Stimulated activated memory B cell treated with anti-CD40 and anti-IgM and Interleukin-4, amounts not matched to agents 10 μg/mL and 1 μg/mL and 100 μg/mL, for 72 hours (primary cell): ENCODE results near the gene CUL4A.

Experiments used
- ATAC-seq: fragments of 150-1000 bp; cut with Tn5 transposase; 2 replicates; pipeline ENCODE4 v1.10.0; 2021
- H3K27ac Mint-ChIP-seq: one replicate; pipeline ENCODE4 v1.8.0; 2022; ENCODE audit warnings: mild to moderate bottlenecking, mixed read lengths
- H3K27me3 Mint-ChIP-seq: one replicate; pipeline ENCODE4 v1.8.0; 2022; ENCODE audit warnings: mixed read lengths
- H3K36me3 Mint-ChIP-seq: one replicate; pipeline ENCODE4 v1.8.0; 2022; ENCODE audit warnings: mixed read lengths
- H3K4me1 Mint-ChIP-seq: one replicate; pipeline ENCODE4 v1.8.0; 2022; ENCODE audit warnings: mixed read lengths
- H3K4me3 Mint-ChIP-seq: one replicate; pipeline ENCODE4 v1.8.0; 2022; ENCODE audit warnings: mild to moderate bottlenecking, moderate library complexity, mixed read lengths
- H3K9me3 Mint-ChIP-seq: one replicate; pipeline ENCODE4 v1.8.0; 2022; ENCODE audit warnings: mixed read lengths

CUL4A gene

DNA sequence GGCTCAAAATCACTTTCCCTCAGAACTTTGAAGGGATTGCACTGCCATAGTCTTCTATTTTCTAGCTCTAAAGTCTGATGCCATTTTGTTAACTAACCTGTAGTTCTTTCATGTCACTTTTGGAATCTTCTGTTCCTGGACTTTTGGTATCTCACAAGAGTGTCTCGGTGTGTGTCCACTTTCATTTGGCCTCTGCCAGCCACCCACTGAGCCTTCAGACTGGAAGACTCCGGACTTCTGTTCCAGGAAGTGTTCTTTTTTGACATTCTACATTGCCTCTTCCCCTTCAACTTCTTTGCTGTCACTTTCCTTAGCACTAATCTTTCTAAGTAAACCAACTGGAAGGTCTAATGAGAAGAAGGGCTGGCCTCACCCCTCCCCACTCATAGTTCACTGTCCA is 62.6 kb downstream of the CUL4A start:
- Mint-ChIP-seq H3K36me3 (peaks cover 28% of the 10 kb centered on the region), H3K27ac (no peak overlapping the region), H3K4me1 (no peaks in the 10 kb centered on the region), H3K9me3 (no peaks in the 10 kb centered on the region), H3K27me3 (peaks cover 17% of the 10 kb centered on the region), H3K4me3 (no peak overlapping the region)
- no peak for ATAC-seq

DNA sequence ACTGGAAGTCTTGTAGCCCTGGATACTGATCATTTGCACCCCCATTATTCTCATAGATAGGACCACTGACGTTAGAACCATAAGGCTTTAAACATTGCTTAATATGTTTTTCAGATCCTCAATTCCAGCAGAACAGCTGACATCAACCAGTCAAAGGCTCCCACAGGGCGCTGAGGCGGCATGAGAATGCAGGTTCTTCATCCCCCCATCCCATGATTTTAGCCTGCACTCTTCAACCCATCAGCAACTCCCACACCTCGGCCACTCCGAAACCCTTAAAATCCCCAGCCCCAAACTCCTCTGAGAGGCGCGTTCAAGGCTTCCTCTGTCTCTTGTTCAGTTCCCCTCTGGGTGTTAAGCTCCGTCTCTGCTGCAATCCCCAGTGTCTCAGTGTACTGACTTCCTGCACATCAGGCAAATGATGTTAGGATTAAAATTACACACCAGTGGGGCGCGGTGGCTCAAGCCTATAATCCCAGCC is 63.3 kb downstream of the CUL4A start:
- H3K27ac Mint-ChIP-seq, result no peak overlapping the region
- H3K4me1 Mint-ChIP-seq, result no peaks in the 10 kb centered on the region
- ATAC-seq, result no peak
- H3K27me3 Mint-ChIP-seq, result peaks cover 22% of the 10 kb centered on the region
- H3K9me3 Mint-ChIP-seq, result no peaks in the 10 kb centered on the region
- peaks cover 22% of the 10 kb centered on the region for H3K36me3 Mint-ChIP-seq
- H3K4me3 Mint-ChIP-seq, result no peak overlapping the region

DNA sequence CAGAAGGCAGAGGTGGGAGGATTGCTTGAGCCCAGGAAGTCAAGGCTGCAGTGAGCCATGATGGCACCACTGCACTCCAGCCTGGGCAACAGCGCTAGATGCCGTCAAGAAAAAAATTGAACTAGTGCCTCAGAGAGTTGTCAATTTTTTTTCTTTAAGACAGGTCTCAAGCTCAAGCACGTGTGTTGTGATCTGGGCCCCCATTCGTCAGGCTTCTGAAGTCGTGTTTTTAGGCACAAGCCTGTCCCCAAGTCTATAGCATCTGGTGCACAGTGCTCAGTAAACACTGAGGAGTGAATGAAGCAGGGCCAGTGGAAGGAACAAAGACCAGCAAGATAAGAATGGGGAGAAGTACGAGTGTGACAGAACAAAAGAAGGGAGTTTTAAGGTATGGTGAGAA is 63.9 kb downstream of the CUL4A start:
- Mint-ChIP-seq H3K36me3 (peaks cover 17% of the 10 kb centered on the region), H3K9me3 (no peaks in the 10 kb centered on the region), H3K4me1 (no peaks in the 10 kb centered on the region), H3K27ac (no peak overlapping the region), H3K27me3 (peaks cover 25% of the 10 kb centered on the region), H3K4me3 (no peak overlapping the region)
- no peak for ATAC-seq

DNA sequence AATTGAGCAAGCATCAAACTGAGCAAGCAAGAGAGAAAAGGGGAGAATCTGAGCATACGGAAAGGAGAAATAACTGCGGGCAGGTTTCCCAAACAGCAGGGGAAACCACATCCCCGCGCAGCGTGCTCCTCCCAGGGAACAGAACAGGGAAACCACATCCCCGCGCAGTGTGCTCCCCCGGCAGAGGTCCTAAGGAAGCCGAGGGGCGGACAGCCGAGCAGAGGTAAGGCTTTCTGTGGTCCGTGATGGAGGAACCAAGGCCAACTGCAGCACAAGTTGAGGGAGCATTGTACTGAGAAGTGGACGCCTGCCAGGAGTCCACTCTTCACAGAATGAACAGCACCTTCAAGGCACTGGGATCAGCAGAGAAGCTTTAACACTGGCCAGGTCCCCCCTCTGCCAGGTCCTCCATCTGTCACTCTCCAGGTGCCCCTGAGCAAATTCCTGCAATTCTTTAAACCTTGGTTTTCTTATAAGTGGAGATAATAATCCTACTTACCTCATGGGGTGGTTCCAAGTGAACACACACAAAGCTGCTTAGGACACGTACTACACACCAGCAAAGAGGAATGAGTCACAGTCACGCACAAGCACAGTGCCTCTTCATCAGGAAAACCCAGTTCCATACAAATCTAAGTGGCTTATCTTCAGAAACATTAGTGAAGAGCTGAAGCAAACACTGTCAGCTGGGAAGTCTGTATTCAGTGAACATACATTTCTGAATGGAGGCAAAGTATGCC is 64.6 kb downstream of the CUL4A start:
- no peak overlapping the region for H3K4me3 Mint-ChIP-seq
- peaks cover 18% of the 10 kb centered on the region for H3K36me3 Mint-ChIP-seq
- no peaks in the 10 kb centered on the region for H3K4me1 Mint-ChIP-seq
- ATAC-seq, result no peak
- peak overlapping the region; percentile 2 for H3K27ac Mint-ChIP-seq
- peaks cover 32% of the 10 kb centered on the region for H3K27me3 Mint-ChIP-seq
- H3K9me3 Mint-ChIP-seq, result no peaks in the 10 kb centered on the region

DNA sequence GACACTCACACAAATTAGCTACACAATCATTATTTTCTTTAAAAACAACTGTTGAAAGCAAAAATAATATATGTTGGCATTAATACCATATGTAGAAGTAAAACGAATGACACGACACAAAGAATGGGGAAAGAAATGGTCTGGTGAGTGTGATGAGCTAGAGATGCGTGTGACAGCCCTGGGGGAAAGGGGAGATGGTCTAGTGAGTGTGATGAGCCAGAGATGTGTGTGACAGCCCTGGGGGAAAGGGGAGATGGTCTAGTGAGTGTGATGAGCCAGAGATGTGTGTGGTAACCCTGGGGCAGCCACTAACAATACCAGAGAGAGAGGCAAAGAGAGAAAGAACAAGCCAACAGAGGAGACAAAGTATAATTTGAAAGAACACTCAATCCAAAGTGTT is 65.3 kb downstream of the CUL4A start:
- no peak overlapping the region for H3K4me3 Mint-ChIP-seq
- no peak for ATAC-seq
- peaks cover 34% of the 10 kb centered on the region for H3K27me3 Mint-ChIP-seq
- no peaks in the 10 kb centered on the region for H3K9me3 Mint-ChIP-seq
- peak overlapping the region; percentile 2 for H3K27ac Mint-ChIP-seq
- H3K4me1 Mint-ChIP-seq, result no peaks in the 10 kb centered on the region
- H3K36me3 Mint-ChIP-seq, result peaks cover 18% of the 10 kb centered on the region

DNA sequence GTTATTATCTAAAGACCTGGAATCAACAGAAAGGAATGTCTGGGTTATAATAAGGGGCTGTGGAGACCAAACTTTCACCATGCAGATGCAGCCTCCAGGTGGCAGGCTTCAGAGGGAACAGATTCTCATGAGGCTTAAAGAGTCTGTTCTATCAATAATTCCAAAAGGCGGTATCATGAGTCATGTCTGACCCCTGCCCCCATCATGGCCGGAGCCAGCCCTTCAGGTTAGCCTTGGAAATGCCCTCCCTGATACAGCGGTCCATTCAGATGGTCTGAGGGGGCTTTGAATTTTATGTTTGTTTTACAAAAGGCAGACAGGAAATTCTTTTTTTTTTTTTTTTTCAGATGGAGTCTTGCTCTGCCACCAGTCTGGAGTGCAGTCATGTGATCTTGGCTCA is 66.0 kb downstream of the CUL4A start:
- H3K4me1 Mint-ChIP-seq, result no peaks in the 10 kb centered on the region
- no peaks in the 10 kb centered on the region for H3K9me3 Mint-ChIP-seq
- no peak overlapping the region for H3K4me3 Mint-ChIP-seq
- peaks cover 18% of the 10 kb centered on the region for H3K36me3 Mint-ChIP-seq
- H3K27ac Mint-ChIP-seq, result no peak overlapping the region
- peaks cover 34% of the 10 kb centered on the region for H3K27me3 Mint-ChIP-seq
- ATAC-seq, result peak; percentile 72

DNA sequence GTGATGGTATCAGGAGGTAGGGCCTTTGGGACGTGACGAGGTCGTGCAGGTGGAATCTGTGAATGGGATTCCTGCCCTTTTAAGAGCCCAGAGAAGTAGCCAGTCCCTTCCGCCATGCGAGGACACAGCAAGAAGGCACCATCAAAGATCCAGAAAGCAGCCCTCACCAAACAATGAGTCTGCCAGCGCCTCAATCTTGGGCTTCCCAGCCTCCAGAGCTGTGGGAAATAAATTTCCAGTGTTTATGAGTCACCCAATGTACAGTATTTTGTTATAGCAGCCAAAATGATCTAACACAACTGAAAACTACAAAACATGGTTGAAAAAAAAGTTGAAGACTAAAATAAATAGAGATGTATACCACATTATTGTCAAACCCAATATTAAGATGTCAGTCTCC is 70.7 kb downstream of the CUL4A start:
- ATAC-seq, result no peak
- Mint-ChIP-seq H3K36me3 (peaks cover 5% of the 10 kb centered on the region), H3K4me3 (no peak overlapping the region), H3K27me3 (peaks cover 37% of the 10 kb centered on the region), H3K4me1 (no peaks in the 10 kb centered on the region), H3K27ac (no peak overlapping the region), H3K9me3 (peaks cover 3% of the 10 kb centered on the region)

DNA sequence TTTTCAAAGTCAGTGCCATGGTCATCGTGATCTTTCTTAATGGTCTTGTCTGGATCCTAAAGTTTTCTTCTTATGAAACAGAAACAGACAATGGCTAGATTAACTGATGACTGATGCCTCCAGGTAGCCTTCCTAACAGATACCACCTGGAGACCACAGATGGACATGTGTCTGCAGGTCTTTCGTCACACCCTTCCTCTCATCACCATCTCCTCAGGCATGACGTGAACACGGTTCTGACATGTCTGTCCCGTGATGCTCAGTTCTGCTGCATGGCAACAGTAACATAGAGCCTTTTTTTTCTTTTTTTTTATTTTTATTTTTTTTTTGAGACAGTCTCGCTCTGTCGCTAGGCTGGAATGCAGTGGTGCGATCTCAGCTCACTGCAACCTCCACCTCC is 74.5 kb downstream of the CUL4A start:
- Mint-ChIP-seq H3K4me3 (no peak overlapping the region), H3K36me3 (no peaks in the 10 kb centered on the region), H3K9me3 (peaks cover 10% of the 10 kb centered on the region), H3K4me1 (no peaks in the 10 kb centered on the region), H3K27me3 (peaks cover 26% of the 10 kb centered on the region), H3K27ac (no peak overlapping the region)
- no peak for ATAC-seq

DNA sequence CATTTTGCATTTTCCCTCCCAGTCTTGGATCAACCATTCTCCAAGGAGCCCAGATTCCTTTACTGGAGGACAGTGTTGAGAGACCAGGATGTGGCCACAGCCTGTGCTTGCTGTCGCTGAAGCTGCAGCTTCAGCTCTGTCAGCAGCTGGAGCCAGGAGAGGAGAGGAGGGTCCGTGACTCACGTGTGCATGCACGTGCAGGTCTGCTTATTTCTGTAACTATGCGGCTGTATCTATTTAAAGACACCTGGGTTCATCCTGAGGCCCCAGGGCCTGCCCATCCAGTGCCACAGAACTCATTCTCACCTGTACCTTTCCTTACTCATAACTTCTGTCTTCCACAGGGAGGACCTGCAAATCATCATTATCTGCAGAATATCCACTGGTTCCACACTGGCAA is 79.5 kb downstream of the CUL4A start:
- Mint-ChIP-seq H3K27ac (no peak overlapping the region), H3K4me3 (no peak overlapping the region), H3K36me3 (no peaks in the 10 kb centered on the region), H3K27me3 (peaks cover 45% of the 10 kb centered on the region), H3K9me3 (peaks cover 7% of the 10 kb centered on the region), H3K4me1 (peaks cover 11% of the 10 kb centered on the region)
- ATAC-seq, result no peak

DNA sequence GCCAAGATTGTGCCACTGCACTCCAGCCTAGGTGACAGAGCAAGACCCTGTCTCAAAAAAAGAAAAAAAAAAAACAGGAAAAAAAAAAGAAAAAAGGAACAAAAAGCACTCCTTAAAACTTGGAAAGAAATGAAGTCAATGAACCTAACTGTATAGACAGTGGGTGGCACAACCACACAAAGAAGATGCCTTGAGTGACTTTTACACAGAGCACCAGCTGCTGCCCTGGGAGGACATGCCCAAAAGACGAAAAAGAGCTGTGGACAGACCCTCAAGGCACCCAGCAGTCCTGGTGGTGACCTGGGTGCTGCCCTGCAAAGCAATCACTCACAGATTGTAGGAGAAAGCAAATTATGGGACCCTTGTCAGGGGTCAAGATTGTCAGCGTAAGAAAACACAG is 81.7 kb downstream of the CUL4A start:
- no peak for ATAC-seq
- H3K4me3 Mint-ChIP-seq, result no peak overlapping the region
- no peak overlapping the region for H3K27ac Mint-ChIP-seq
- peaks cover 50% of the 10 kb centered on the region for H3K27me3 Mint-ChIP-seq
- peaks cover 11% of the 10 kb centered on the region for H3K4me1 Mint-ChIP-seq
- peaks cover 3% of the 10 kb centered on the region for H3K9me3 Mint-ChIP-seq
- no peaks in the 10 kb centered on the region for H3K36me3 Mint-ChIP-seq

DNA sequence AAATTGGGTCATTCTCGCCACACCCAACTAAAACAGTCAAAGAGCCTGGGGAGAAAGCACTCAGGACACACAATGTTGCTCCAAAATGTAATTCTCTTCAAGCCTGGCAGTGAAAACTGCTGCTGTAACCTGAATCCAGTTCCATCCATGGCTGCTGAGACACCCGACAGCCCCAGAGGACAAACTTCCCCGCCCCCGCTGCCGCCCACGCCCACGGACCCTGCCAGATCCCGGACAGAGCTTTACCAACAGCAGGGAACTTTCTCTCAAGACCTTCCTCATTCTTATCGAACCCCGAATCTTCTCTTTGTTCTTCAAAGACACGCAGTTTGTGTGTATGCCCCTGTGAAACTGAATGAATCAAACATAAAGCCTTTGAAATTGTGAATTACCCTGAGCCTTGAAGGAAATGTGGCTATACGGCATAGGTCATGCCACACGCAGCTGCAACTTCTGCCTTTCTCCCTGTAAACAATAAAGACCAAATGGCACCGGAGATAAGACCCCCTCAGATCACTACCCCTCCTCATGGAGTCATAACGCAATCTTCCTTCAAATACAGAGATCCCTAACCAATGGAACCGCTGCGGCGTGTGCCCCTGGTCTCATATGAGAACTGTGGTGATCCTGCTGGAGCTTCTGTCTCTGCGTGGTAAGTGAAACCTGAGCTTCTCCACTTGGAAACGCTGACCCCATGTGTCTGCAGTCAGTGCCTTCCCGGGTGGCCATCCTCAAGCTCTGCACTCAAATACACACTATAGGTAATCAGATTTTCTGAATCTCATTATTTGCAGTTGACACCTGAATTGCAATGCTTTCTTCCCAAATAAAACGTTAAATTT is 82.8 kb downstream of the CUL4A start:
- Mint-ChIP-seq H3K4me1 (peaks cover 18% of the 10 kb centered on the region), H3K4me3 (peak overlapping the region; percentile 26), H3K27me3 (peaks cover 45% of the 10 kb centered on the region), H3K9me3 (peaks cover 3% of the 10 kb centered on the region), H3K27ac (no peak overlapping the region), H3K36me3 (no peaks in the 10 kb centered on the region)
- no peak for ATAC-seq

DNA sequence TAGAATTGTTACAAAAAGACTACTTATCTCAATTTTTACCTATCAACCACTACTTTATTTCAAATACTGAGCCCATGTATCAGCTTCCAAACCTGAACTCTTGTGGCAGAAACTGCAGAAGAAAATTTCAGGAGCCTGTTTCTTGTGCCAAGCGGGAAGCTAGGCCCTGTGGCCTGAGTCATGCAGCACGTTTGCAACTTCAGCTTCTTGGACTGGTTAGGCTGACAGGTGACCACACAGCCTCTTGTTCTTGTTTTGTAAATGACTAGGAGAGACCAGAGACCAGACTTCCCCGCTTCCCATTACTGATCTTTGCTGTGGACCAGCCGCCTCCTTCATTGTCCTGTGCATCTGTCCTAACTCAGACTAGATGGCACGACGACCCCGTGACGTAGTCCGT is 84.3 kb downstream of the CUL4A start:
- Mint-ChIP-seq H3K27ac (no peak overlapping the region), H3K4me1 (peaks cover 30% of the 10 kb centered on the region), H3K27me3 (peaks cover 45% of the 10 kb centered on the region), H3K4me3 (no peak overlapping the region), H3K9me3 (no peaks in the 10 kb centered on the region), H3K36me3 (peaks cover 4% of the 10 kb centered on the region)
- ATAC-seq, result no peak

DNA sequence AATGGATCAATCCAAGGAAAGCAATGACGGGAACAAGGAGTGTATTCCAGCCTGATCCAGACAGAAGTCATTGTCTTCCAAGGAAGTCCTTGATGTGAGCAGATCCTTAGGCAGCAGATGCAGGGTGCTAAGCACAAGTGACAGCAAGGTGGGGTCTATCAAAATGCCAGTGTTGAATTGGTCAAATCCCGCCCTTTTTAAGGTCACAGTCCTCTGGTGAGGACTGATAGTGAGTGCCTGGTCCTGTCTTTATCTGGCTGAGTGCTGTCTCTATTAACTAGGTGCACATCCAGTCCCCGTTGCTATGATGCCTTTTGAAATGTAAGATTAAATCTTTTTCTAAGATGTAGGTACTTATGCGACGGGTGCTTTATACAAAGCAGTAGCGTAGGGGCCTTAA is 86.4 kb downstream of the CUL4A start:
- H3K4me1 Mint-ChIP-seq, result peaks cover 47% of the 10 kb centered on the region
- no peak overlapping the region for H3K27ac Mint-ChIP-seq
- H3K9me3 Mint-ChIP-seq, result no peaks in the 10 kb centered on the region
- peaks cover 4% of the 10 kb centered on the region for H3K36me3 Mint-ChIP-seq
- H3K27me3 Mint-ChIP-seq, result peaks cover 34% of the 10 kb centered on the region
- H3K4me3 Mint-ChIP-seq, result no peak overlapping the region
- no peak for ATAC-seq

DNA sequence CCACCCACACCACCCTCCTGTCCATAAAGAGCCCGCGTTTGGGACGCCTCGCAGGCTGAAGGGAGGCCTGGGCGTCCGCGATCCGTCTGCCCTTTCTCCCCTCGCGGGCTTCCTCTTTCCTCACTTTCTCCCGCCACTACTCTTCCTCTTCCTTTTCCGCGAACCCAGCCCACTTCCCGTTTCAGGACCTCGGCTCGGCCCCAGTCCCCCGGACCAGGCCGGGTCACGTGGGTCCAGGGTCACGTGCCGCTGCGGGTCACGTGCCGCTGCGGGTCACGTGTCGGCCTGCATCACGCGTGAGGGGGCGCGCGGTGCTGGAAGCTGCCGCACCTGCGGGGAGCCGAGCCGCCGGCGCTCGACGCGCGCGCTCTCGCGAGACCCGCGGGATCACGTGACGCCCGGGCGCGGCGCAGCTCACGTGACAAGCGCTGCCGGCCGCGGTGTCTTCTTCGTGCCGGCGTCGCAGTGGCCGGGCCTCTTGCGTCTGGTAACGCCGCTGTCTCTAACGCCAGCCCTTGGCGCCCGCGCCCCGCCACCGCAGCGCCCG is 87.5 kb downstream of the CUL4A start, which contains the start of gene LAMP1:
Gene LAMP1 (plus strand): TSS at position 417 of the 547 bp plus-strand sequence. CDS start 196 bp downstream, outside the sequence.
- Mint-ChIP-seq H3K4me1 (peaks cover 44% of the 10 kb centered on the region), H3K9me3 (no peaks in the 10 kb centered on the region), H3K27ac (peak within 1 kb of the TSS; percentile 81), H3K36me3 (peaks cover 4% of the 10 kb centered on the region), H3K27me3 (peaks cover 24% of the 10 kb centered on the region), H3K4me3 (peak within 1 kb of the TSS; percentile 93)
- ATAC-seq, result peak; percentile 85

DNA sequence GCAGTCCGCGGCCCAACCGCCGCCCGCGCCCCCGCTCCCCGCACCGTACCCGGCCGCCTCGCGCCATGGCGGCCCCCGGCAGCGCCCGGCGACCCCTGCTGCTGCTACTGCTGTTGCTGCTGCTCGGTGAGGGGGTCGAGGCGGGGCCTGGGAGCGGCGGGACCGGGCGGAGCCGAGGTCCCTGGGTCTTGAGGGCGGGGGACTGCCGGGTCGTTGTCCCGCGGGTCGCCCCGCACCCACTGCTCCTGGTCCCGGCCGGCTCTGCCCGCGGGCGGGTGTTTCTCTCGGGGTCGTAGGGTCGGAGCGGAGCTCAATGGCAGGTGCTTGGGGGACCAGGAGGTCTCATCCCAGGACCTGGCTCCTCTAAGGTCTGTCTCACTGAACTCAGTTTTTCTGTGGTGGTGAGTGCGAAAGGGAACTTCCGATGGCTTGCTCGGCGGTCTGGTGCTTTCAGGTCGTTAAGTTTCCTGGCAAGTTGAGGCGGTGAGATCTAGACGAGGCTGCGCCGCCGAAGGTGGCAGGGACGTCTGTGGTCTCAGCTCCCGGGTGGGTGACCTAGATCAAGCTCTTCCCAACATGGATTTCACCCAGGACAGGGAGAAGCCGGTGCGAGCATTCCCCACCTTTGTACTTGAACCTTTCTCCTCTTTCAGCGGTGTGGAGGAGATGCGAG is 88.1 kb downstream of the CUL4A start:
- Mint-ChIP-seq H3K9me3 (no peaks in the 10 kb centered on the region), H3K4me1 (peaks cover 38% of the 10 kb centered on the region), H3K27me3 (peaks cover 18% of the 10 kb centered on the region), H3K27ac (peak overlapping the region; percentile 81), H3K4me3 (peak overlapping the region; percentile 93), H3K36me3 (peaks cover 4% of the 10 kb centered on the region)
- peak; percentile 72 for ATAC-seq
